Measurements from ENCODE around the gene SEMA4C.
"Not testable (repeated sequence)": the region's sequence is repeated elsewhere in the genome, so short reads cannot be mapped to it uniquely, and the experiment has no call there.

SEMA4C gene

GRCh38 chr2:96864343-96865091 is 5.4 kb downstream of the SEMA4C start:
- DNase-seq, result no peak

- no peak for DNase-seq
Observed at GRCh38 chr2:96863575-96864342, 6.1 kb downstream of the SEMA4C start.

GRCh38 chr2:96863056-96863455 is 6.8 kb downstream of the SEMA4C start:
- not testable (repeated sequence) for DNase-seq

- DNase-seq, result no peak
Observed at GRCh38 chr2:96861074-96861473, 8.8 kb downstream of the SEMA4C start.

GRCh38 chr2:96860065-96861029 is 9.5 kb downstream of the SEMA4C start:
- no peak for DNase-seq

GRCh38 chr2:96859681-96860064 is 10.2 kb downstream of the SEMA4C start:
- no peak for DNase-seq

GRCh38 chr2:96859099-96859649 is 10.7 kb downstream of the SEMA4C start:
- no peak for DNase-seq

GRCh38 chr2:96857667-96858372 is 12.1 kb downstream of the SEMA4C start, which contains the start of gene ANKRD39:
ANKRD39 (minus strand) TSS chr2:96858016; CDS start chr2:96857987, 29 bp downstream.
- DNase-seq, result peak; percentile 97

GRCh38 chr2:96856776-96857666 is 12.9 kb downstream of the SEMA4C start:
- DNase-seq, result peak; percentile 67

- DNase-seq, result no peak
Observed at GRCh38 chr2:96853321-96853720, 16.6 kb downstream of the SEMA4C start.

GRCh38 chr2:96852667-96853066 is 17.2 kb downstream of the SEMA4C start:
- no peak for DNase-seq

GRCh38 chr2:96848264-96848663 is 21.6 kb downstream of the SEMA4C start:
- DNase-seq, result no peak

- no peak for DNase-seq
Observed at GRCh38 chr2:96847586-96847985, 22.3 kb downstream of the SEMA4C start.

GRCh38 chr2:96846825-96847224 is 23.1 kb downstream of the SEMA4C start:
- no peak for DNase-seq

- no peak for DNase-seq
Observed at GRCh38 chr2:96844405-96844808, 25.5 kb downstream of the SEMA4C start.

- DNase-seq, result no peak
Observed at GRCh38 chr2:96843538-96844268, 26.2 kb downstream of the SEMA4C start, which contains the start of gene ANKRD23. ANKRD23 (minus strand) TSS chr2:96844021; CDS start chr2:96843992, 29 bp downstream.

- DNase-seq, result no peak
Observed at GRCh38 chr2:96842600-96842999, 27.3 kb downstream of the SEMA4C start.

- DNase-seq, result no peak
Observed at GRCh38 chr2:96841701-96842495, 28.0 kb downstream of the SEMA4C start.
